ENCODE data around the gene CCDC178. TPM values are rescaled to one million over a fixed set of nuclear protein-coding genes. Genes with fewer than 3 reads are reported as not detected.

The CCDC178 gene
- total RNA-seq, 4 donors from 2014 or later, result 1.0 to 6.0 (median 5.0) TPM

DNA sequence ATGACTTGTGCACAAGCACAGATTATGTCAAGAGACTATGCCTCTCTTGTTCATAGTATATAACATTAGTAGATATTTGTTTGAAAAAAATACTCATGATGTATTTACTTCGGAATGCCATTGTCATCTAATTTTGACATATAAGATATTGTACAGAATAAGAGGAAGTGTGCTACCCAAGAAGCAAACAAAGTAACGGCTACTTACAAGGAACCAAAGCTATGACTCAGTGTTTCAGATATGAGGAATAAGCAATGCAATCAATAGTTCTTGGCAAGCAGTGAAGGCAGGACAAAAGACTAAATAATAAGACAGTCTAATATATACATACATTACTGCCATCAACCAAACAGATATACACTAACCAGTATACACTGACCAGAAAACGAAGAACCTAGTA lies 256.3 kb downstream of the CCDC178 start:
- TF ChIP-seq, protein P1, sequence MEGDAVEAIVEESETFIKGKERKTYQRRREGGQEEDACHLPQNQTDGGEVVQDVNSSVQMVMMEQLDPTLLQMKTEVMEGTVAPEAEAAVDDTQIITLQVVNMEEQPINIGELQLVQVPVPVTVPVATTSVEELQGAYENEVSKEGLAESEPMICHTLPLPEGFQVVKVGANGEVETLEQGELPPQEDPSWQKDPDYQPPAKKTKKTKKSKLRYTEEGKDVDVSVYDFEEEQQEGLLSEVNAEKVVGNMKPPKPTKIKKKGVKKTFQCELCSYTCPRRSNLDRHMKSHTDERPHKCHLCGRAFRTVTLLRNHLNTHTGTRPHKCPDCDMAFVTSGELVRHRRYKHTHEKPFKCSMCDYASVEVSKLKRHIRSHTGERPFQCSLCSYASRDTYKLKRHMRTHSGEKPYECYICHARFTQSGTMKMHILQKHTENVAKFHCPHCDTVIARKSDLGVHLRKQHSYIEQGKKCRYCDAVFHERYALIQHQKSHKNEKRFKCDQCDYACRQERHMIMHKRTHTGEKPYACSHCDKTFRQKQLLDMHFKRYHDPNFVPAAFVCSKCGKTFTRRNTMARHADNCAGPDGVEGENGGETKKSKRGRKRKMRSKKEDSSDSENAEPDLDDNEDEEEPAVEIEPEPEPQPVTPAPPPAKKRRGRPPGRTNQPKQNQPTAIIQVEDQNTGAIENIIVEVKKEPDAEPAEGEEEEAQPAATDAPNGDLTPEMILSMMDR (IDR thresholded peaks at IDR 0.05; ENCODE audit: low read depth), result no peak

DNA sequence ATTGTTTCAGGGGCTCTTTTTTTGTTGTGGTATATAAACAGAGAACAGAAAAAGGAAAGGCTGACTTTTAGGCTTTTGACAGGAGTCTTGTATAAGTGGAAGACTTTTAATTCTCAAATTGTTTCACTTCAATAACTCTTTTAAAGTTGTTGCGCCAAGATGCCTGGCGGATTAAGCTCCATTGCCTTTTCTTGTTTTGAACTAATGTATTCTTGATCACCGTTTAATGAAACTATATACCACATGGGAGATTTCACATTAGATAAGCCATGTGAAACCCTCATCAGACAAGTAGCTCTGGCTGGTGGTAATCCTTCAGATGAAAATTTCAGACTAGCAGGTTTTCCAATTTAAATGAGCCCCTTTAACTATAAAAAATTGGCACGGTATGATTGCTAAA lies 257.4 kb downstream of the CCDC178 start:
- TF ChIP-seq, protein P1 (IDR thresholded peaks at IDR 0.05; ENCODE audit: low read depth), result no peak

GRCh38 chr18:33181016-33181415 lies 259.5 kb downstream of the CCDC178 start:
- TF ChIP-seq, protein P1 (IDR thresholded peaks at IDR 0.05; ENCODE audit: low read depth), result no peak

DNA sequence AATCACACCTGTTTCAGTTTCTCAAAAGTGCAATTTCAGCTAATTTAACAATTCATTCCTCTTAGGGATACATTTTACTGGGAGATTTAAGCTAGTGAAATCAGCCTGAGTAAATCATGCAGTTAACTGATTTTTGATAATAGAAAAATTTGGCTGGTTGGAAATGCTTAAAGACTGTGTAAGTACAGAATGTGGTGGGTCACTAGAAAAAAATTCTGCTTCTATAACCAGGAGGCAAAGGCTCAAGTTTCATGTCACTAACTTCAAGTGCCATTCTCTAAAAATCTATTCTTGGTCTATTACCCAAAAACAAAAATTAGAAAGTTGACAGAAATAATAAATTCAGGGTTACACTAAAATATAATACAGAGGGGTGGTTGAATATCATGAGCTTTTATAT lies 271.3 kb downstream of the CCDC178 start:
- TF ChIP-seq, protein P1 (IDR thresholded peaks at IDR 0.05; ENCODE audit: low read depth), result no peak

DNA sequence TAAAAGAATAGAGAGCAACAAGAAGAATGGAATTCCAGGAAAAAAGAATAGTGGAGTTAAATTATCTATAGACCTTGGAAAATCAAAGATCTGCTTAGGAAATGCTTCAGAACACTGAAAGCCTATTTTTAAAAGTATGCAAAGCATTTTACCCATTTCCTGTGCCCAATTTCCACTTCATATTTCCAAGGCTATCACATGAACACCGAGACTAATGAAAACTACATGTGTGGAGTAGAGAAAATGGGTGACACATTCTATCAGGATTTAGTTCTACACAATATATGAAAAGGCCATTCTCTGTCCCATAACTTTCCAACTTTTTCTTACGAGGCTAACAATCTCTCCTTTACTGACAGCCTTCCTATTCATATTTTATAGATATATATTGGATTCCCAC lies 279.4 kb downstream of the CCDC178 start:
- TF ChIP-seq, protein P1 (IDR thresholded peaks at IDR 0.05; ENCODE audit: low read depth), result no peak

- TF ChIP-seq, protein P1 (IDR thresholded peaks at IDR 0.05; ENCODE audit: low read depth), result no peak
Measured at GRCh38 chr18:33159151-33159550, 281.4 kb downstream of the CCDC178 start.

DNA sequence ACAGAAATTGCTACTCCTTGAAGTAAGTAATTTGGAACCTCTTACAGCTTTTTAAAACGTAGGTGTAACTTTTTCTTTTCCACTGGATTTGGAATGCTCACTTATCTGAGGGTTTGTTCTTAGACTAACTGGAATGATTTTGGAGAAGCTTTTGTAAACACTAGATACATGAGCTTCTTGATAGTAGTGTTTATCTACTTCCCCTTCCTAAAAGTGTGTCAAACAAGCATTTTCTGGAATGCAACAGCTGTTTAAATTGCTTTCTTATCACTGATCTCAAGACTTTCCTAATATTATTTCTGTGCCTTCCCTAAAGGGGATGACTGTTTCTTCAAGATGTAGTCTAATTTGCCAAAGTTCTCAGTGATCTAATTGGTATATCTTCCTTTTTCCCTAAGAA lies 282.6 kb downstream of the CCDC178 start:
- TF ChIP-seq, protein P1 (IDR thresholded peaks at IDR 0.05; ENCODE audit: low read depth), result no peak
